KOPT-K1 (cell line): ENCODE measurements around the gene SRGAP2B.
"Not testable (repeated sequence)": the region's sequence is repeated elsewhere in the genome, so short reads cannot be mapped to it uniquely, and the experiment has no call there.

Experiments
- H3K27ac ChIP-seq: fragments of 200-600 bp; sonication (generic); 2 replicates; pipeline ENCODE4 v1.5.1; 2016; ENCODE audit warnings: antibody characterized with exemption, mild to moderate bottlenecking, low read depth, low read length; ENCODE audit not compliant: poor library complexity, severe bottlenecking
- H3K36me3 ChIP-seq: fragments of 200-600 bp; sonication (generic); 2 replicates; pipeline ENCODE4 v1.5.1; 2017; ENCODE audit warnings: antibody characterized with exemption, mild to moderate bottlenecking, low read length, moderate library complexity; ENCODE audit not compliant: insufficient read depth
- H3K9me3 ChIP-seq: fragments of 200-600 bp; sonication (generic); 2 replicates; pipeline ENCODE4 v1.5.1; 2017; ENCODE audit warnings: antibody characterized with exemption, low read length, mild to moderate bottlenecking; ENCODE audit not compliant: insufficient read depth, poor library complexity, severe bottlenecking

SRGAP2B gene

GRCh38 chr1:145112703-145113102 is 17.6 kb upstream of the SRGAP2B start:
- not testable (repeated sequence) for H3K9me3 ChIP-seq, H3K36me3 ChIP-seq, H3K27ac ChIP-seq

- not testable (repeated sequence) for H3K9me3 ChIP-seq, H3K36me3 ChIP-seq, H3K27ac ChIP-seq
Observed at GRCh38 chr1:145111674-145112073, 16.5 kb upstream of the SRGAP2B start.

GRCh38 chr1:145103294-145103693 is 8.2 kb upstream of the SRGAP2B start:
- not testable (repeated sequence) for H3K27ac ChIP-seq, H3K9me3 ChIP-seq, H3K36me3 ChIP-seq

GRCh38 chr1:145101725-145102124 is 6.6 kb upstream of the SRGAP2B start:
- not testable (repeated sequence) for H3K27ac ChIP-seq, H3K9me3 ChIP-seq, H3K36me3 ChIP-seq

- H3K27ac ChIP-seq, H3K36me3 ChIP-seq, H3K9me3 ChIP-seq: not testable (repeated sequence)
Observed at GRCh38 chr1:145094655-145095211, 395 bp downstream of the SRGAP2B start.

GRCh38 chr1:145093517-145094149 is 1.5 kb downstream of the SRGAP2B start:
- H3K36me3 ChIP-seq, H3K27ac ChIP-seq, H3K9me3 ChIP-seq: not testable (repeated sequence)

GRCh38 chr1:145082483-145083255 is 12.5 kb downstream of the SRGAP2B start:
- H3K27ac ChIP-seq, H3K9me3 ChIP-seq, H3K36me3 ChIP-seq: not testable (repeated sequence)

- H3K9me3 ChIP-seq, H3K36me3 ChIP-seq, H3K27ac ChIP-seq: not testable (repeated sequence)
Observed at GRCh38 chr1:145080193-145080592, 14.9 kb downstream of the SRGAP2B start.

- not testable (repeated sequence) for H3K27ac ChIP-seq
Observed at GRCh38 chr1:145079737-145080136, 15.4 kb downstream of the SRGAP2B start.

GRCh38 chr1:145078787-145079370 is 16.2 kb downstream of the SRGAP2B start:
- not testable (repeated sequence) for H3K9me3 ChIP-seq, H3K27ac ChIP-seq, H3K36me3 ChIP-seq

More at GRCh38 chr1:145079737-145080136, 15.4 kb downstream of the SRGAP2B start:
- not testable (repeated sequence) for H3K9me3 ChIP-seq, H3K36me3 ChIP-seq

- not testable (repeated sequence) for H3K9me3 ChIP-seq, H3K36me3 ChIP-seq, H3K27ac ChIP-seq
Observed at GRCh38 chr1:145077872-145078786, 17.0 kb downstream of the SRGAP2B start.

GRCh38 chr1:145076877-145077276 is 18.3 kb downstream of the SRGAP2B start:
- H3K9me3 ChIP-seq, H3K27ac ChIP-seq: not testable (repeated sequence)

GRCh38 chr1:145074021-145074559 is 21.0 kb downstream of the SRGAP2B start:
- H3K27ac ChIP-seq, H3K9me3 ChIP-seq, H3K36me3 ChIP-seq: not testable (repeated sequence)

More at GRCh38 chr1:145076877-145077276, 18.3 kb downstream of the SRGAP2B start:
- H3K36me3 ChIP-seq: not testable (repeated sequence)

GRCh38 chr1:145071569-145071968 is 23.6 kb downstream of the SRGAP2B start:
- not testable (repeated sequence) for H3K9me3 ChIP-seq, H3K36me3 ChIP-seq, H3K27ac ChIP-seq
